ENCODE data around the gene GPR153.

Gene GPR153

DNA sequence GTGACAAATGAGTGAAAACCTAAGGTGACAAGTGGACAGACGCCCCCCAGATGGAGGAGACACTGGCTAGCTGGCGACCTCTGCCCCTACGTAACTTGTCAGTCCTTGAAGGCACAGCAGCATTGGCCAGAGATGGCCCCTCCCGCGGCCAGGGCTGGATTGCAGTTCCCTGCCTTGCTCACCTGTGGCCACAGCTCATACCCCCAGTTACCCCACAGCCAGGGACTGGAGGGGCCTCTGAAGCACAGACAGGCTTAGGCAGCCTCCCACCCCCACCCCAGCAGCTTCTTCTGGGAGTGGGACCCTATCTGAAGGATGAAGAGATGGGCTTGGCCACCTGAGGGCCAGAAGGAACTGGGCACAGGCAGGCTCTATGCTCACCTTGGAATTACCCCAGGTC, 13.2 kb downstream of the GPR153 start:
- DNase-seq, result no peak

GRCh38 chr1:6246497-6247467, 14.1 kb downstream of the GPR153 start:
- DNase-seq, result peak; percentile 75 to 85

GRCh38 chr1:6245869-6246496, 14.9 kb downstream of the GPR153 start:
- peak; percentile 72 to 82 for DNase-seq

- DNase-seq, result peak; percentile 88 to 93
These were observed 15.6 kb downstream of the GPR153 start for GRCh38 chr1:6245086-6245868.

GRCh38 chr1:6244401-6245049, 16.4 kb downstream of the GPR153 start:
- no peak for DNase-seq

DNA sequence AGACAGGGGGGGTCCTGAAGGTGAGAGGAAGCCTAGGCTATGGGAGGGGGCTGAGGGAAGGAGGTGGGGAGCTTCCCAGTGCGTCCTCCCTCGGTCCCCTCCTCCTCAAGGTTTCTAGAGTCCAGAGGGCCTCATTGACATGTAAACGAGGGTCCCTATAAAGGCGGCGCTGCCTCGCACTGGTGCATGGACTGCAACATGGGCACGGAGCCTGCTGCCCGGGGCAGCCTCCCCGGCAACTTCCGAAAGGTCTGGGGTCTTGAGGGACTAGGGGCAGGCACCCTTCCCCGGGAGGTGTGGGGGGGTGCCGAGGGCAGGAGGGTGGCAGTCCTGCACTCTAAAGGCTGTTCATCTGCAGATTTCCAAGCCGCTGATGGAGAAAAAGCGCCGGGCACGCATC, 16.9 kb downstream of the GPR153 start, which contains the start of gene HES3:
TSS of gene HES3 (plus strand) at position 187 of the 400 bp plus-strand sequence. CDS start at position 374, 187 bp downstream.
- DNase-seq, result no peak

GRCh38 chr1:6243053-6243834, 17.7 kb downstream of the GPR153 start:
- no peak for DNase-seq

DNA sequence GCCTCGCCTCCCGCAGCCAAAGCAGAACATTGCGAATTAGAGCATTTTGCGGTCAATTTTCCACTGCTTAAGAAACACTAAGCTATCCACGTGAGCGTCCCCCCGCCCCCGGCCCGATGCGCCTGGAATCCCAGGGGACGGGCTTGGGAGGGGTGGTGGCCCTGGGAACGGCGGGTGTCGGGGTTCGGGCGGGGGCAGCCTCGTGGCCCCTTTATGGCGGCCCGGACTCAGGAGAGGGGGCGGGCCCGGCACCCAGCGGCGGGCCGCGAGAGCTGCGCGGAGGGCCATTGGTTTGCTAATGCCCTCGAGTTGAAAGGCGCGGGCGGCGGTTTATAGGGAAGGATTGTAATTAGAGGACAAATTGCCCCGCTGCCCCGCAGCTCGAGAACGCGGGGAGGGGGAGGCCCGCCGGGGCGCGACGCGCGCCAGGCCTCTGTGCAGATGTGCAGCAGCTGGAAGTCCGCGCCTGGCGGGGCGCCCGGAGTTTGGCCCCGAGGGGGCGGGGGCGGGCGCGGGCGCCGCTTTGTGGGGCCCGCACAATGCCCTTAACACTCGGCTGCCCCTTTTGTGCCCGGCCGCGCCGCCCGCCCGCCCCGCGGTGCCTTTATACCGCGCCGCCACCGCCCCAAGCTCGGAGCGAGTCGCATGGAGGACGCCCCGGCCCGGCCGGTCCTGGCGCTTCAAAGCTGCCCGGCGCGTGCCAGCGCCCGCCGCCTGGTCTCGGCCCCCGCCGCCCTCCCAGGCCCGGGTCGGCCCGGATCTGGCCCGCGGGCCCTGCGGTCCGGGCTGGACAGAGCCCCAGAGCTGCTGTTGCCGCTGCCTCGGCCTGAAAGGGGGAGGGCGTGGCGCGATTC, 18.8 kb downstream of the GPR153 start:
- DNase-seq, result no peak

DNA sequence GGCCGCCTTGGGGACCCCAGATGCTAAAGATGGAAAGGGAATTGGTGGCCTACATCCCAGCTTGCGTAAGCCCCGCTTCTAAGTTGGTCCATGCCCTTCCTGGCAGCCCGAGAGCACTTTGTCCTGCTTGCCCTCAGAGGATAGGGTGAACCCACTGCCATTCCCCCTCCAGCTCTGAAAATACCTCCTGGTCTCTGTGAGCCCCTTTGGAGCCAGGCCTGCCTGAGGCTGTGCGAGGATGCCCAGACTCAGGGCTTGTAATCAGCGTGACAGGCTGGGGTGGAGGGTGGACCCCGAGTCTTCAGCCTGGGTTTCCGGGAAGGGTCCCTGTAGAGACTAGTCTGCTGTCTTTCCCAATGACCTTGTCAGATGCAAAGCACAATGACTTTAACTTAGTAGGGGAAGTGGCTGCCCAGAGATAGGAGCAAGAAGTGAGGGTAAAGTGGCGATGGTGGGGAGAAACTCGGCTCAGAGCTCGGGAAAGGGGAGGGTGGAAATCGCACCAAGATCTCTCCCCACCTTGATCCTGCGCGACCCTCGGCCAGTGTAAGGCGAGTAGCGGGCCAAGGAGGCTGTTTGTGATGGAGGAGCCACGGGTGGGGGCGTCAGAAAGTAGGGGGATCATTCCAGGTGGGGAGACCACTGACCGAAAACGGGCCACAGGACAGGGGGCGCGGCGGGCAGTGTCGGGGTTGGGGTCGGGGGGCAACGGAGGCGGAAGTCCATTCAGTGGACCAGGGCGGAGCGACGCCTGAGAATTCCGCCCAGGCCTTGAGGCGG, 19.6 kb downstream of the GPR153 start:
- DNase-seq, result no peak

DNA sequence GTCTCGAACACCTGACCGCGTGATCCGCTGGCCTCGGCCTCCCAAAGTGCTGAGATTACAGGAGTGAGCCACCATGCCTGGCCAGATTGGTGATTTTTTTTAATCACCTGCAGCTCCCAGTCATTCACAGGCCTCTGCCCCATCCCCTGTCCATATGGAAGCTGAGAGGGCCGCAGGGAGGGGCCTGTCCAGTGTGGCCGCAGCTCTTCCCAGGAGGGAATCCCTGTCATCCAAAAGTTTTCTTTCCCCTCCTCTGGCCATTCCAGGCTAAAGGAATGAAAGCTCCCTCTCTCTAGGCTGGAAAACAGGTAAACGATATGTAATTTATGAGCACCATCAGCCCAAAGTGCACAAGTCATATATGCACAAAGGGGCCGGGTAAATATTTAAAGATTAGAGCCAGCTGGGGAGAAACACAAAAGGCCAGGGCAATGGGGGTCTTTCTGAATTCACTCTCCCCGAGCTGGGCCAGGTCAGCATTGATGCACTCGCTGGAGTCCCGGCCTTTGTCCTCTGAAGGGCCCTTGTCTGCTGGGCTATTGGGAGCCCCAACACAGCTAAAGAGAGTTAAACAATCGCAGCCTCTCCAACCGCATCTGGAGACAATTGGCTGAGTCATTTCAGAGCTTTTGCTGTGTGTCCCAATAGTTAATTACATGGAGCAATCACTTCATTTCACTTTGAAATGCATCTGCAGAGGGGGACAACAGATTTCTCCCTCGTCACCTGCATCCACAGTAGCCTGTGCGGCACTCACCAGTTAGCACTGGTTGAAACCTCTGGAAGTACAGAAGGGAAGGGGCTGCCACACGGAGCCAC, 20.7 kb downstream of the GPR153 start:
- DNase-seq, result peak in 1 of 2 experiments; percentile 52

DNA sequence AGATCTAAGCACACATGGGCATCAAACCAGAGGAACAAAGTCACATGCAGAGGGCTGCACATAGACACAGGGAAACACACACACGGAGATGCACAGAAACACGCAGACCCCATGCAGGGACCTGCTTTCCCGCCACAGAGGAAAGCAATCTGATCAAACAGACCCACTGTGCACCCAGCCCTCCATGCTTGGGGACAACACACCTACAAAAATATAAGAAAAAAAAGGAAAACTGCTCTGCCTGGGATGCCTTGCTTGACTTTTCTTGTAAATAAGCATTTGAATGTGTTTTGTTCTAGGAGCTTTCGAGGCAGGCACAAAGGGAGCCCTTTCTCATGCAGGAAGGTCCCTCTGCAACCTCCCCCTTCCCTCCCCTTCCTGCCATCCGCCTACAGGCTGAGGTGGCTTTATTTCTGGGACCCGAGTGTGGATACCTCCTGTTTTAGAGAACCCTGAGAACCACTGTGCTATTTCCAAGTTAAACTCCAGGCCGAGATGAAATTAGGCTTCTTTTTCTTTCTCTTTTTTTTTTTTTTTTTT, 21.6 kb downstream of the GPR153 start:
- no peak for DNase-seq

DNA sequence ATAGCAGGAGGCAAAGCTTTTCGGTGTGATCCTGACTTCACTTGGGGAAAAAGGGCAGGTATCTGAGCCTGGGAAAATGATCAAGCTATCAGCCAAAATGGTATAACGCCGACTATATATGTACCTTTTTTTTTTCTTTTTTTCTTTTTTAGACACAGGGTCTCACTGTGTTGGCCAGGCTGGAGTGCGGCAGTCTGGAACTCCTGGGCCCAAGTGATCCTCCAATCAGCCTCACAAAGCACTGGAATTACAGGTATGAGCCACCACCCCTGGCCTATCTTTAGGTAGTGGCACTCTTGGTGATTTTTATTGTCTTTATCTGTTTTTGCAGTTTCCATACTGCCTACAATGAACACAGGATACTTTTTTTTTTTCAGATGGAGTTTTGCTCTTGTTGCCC, 23.8 kb downstream of the GPR153 start:
- DNase-seq, result no peak

DNA sequence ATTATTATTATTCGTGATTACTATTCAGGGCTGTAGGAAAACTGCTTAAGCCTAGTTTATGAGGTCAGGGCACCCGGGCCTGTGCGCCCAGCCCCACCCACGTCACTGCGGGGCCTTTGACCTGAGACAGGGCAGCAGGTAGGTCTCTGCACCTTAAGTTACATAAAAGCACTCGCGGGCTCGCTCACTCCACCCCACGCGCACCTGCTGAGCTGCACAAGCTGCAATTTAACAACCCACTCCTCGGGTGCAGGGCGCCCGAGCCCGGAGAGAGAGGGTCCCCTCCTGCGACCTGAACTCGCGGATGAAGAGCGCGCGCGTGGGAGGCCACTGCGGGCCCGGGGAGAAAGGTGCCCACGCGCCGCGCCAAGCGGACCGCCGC, 25.6 kb downstream of the GPR153 start:
- DNase-seq, result no peak

DNA sequence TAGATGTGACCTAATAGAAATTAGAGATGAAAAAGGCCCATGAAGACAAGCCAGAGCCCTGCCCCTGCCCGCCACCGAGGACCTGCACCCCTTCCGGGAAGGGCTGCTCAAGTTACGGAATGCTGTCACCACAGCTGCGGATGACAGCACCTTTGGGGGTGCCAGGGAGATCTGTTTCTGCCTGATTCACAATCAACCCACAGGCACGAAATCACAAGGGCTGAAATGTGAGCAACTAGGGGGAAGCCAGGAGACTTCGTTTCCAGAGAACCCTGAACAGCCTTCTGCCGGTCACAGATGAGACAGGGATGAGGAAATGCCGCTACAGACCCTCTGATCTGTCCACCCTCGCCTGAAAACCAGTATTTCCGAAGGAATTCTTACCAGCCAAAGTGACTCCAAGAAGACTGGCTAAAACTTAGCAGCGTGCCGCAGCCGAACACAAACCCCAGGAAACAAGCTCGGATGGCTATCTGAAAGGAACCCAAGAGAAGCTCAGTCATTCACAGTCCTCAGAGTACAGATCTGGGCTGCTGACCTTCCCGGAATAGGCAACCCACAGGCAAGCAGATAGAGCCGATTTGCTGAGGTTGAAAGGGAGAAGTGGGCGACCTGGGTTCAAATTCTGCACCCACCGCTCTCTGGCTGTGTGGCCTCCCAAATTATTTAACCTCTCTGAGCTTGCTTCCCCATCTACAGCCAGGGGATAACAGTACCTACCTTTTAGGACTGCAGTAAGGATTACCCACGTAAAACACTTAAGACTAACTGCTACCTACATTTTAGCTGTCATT, 26.2 kb downstream of the GPR153 start:
- DNase-seq, result peak; percentile 17 to 38

GRCh38 chr1:6233376-6233775, 27.5 kb downstream of the GPR153 start:
- DNase-seq, result no peak

- no peak for DNase-seq
These were observed 35.2 kb downstream of the GPR153 start for GRCh38 chr1:6225651-6226050.

- no peak for DNase-seq
These were observed 36.2 kb downstream of the GPR153 start for GRCh38 chr1:6224718-6225117.

DNA sequence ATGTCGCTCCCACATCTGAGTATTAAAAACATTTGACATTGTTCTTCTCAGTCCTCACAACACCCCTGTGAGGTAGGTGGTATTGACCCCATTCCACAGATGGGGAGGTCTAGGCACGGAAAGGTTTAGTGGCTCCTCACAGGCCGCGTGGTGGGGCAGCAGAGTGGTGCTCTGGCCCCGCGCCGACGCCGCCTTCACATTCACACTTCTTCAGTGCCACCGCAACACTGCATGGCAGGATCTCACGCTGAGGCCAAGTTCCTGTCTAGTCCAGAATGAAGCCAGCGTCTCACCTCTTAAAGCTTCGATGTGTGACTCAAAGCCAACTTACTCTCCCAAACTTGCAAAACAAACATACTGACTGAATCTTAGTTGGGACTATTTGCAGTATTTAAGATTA, 37.3 kb downstream of the GPR153 start:
- no peak for DNase-seq
